Measurements from ENCODE around the gene VPS26C.

- no peak for TF ChIP-seq CTCF (IDR thresholded peaks at IDR 0.05)
- no peak for TF ChIP-seq POLR2A (IDR thresholded peaks at IDR 0.05)
- no peak for TF ChIP-seq EP300 (IDR thresholded peaks at IDR 0.05)
These were observed 72.1 kb downstream of the VPS26C start for GRCh38 chr21:37195059-37195458.

All from stomach (tissue), 4 donors.